GM10248 (cell line): Measurements from ENCODE around the gene TIMM29.
"Not testable (repeated sequence)": the region's sequence is repeated elsewhere in the genome, so short reads cannot be mapped to it uniquely, and the experiment has no call there.

ENCODE experiments used
- CTCF ChIA-PET: fragments of 300-600 bp; sonication (Branson Sonifier 250); formaldehyde crosslinking; extraction: SDS; loops from one replicate; lab custom pipeline; 2021; ENCODE audit warnings: antibody characterized with exemption; lab: Yijun Ruan, JAX
- POLR2A ChIA-PET: fragments of 350-650 bp; sonication (Branson Sonifier 250); formaldehyde crosslinking; extraction: SDS; loops from one replicate; lab custom pipeline; 2020; ENCODE audit warnings: antibody characterized with exemption; lab: Yijun Ruan, JAX
- DNase-seq: peaks from one replicate; pipeline ENCODE4 v3.0.0; 2012; ENCODE audit errors: extremely low spot score
- CTCF ChIP-seq: IDR thresholded peaks from 2 replicates; pipeline ENCODE4 v1.5.1; 2012; ENCODE audit warnings: mild to moderate bottlenecking, low read depth; ENCODE audit errors: extremely low read depth, missing control alignments, control extremely low read depth

Gene TIMM29

GRCh38 chr19:10935371-10936059 is 6.9 kb downstream of the TIMM29 start:
- DNase-seq = no peak
- POLR2A ChIA-PET = no interaction called here
- TF ChIP-seq CTCF = no peak
- CTCF ChIA-PET = interaction anchor here (0.6 to 3.9 kb wide), 25 partner anchors 9 to 194 kb away, joined by 3 to 18 read pairs (median 6); no protein-coding TSS in a partner anchor

GRCh38 chr19:10936661-10937084 is 8.1 kb downstream of the TIMM29 start:
- CTCF ChIA-PET = interaction anchor here (0.6 to 3.9 kb wide), 40 partner anchors 8 to 545 kb away, joined by 3 to 18 read pairs (median 5); partner anchors contain the start of genes LDLR, QTRT1 and SMARCA4
- peak; percentile 68 for DNase-seq
- POLR2A ChIA-PET = interaction anchor here (0.6 to 0.7 kb wide), 2 partner anchors 83 to 154 kb away, joined by 3 to 7 read pairs; no protein-coding TSS in a partner anchor
- TF ChIP-seq CTCF = peak; percentile 58

- not testable (repeated sequence) for DNase-seq
- POLR2A ChIA-PET = interaction anchor here (0.7 kb wide), 1 partner anchor 25 kb away, joined by 3 read pairs; no protein-coding TSS in a partner anchor
- CTCF ChIA-PET = interaction anchor here (0.7 to 3.5 kb wide), 27 partner anchors 10 to 541 kb away, joined by 3 to 38 read pairs (median 6); partner anchors contain the start of gene SMARCA4
Observed at GRCh38 chr19:10941649-10942048, 13.0 kb downstream of the TIMM29 start.

- DNase-seq, POLR2A ChIA-PET: not testable (repeated sequence)
- CTCF ChIA-PET = interaction anchor here (1.2 to 3.5 kb wide), 7 partner anchors 8 to 92 kb away, joined by 4 to 38 read pairs (median 17); no protein-coding TSS in a partner anchor
Observed at GRCh38 chr19:10943412-10943811, 14.8 kb downstream of the TIMM29 start.

GRCh38 chr19:10945264-10945663 is 16.7 kb downstream of the TIMM29 start:
- TF ChIP-seq CTCF = no peak
- DNase-seq = no peak
- CTCF ChIA-PET = interaction anchor here (0.9 to 2.3 kb wide), 4 partner anchors 9 to 90 kb away, joined by 3 to 16 read pairs (median 4); no protein-coding TSS in a partner anchor
- POLR2A ChIA-PET = no interaction called here

- TF ChIP-seq CTCF = no peak
- ChIA-PET CTCF (interaction anchor here (1.3 kb wide), 1 partner anchor 12 kb away, joined by 6 read pairs; no protein-coding TSS in a partner anchor), POLR2A (no interaction called here)
- no peak for DNase-seq
Observed at GRCh38 chr19:10946958-10947657, 18.5 kb downstream of the TIMM29 start.

- DNase-seq = no peak
Observed at GRCh38 chr19:10952809-10953208, 24.2 kb downstream of the TIMM29 start.

GRCh38 chr19:10959277-10959968 is 30.8 kb downstream of the TIMM29 start:
- CTCF ChIA-PET = interaction anchor here (1.2 to 4.0 kb wide), 3 partner anchors 18 to 167 kb away, joined by 3 to 18 read pairs (median 3); no protein-coding TSS in a partner anchor
- POLR2A ChIA-PET, DNase-seq: not testable (repeated sequence)

More at GRCh38 chr19:10952809-10953208, 24.2 kb downstream of the TIMM29 start:
- POLR2A ChIA-PET = no interaction called here
- TF ChIP-seq CTCF = no peak
- CTCF ChIA-PET = interaction anchor here (0.8 to 3.8 kb wide), 4 partner anchors 10 to 83 kb away, joined by 3 to 26 read pairs (median 7); no protein-coding TSS in a partner anchor
